SHP77 (cell line): ENCODE measurements around the gene DDX39B.

Experiments
- DNase-seq, 2 experiments: peaks; one replicate each; lab custom pipeline; 2025; lab: John Stamatoyannopoulos, UW

Gene DDX39B

DNA sequence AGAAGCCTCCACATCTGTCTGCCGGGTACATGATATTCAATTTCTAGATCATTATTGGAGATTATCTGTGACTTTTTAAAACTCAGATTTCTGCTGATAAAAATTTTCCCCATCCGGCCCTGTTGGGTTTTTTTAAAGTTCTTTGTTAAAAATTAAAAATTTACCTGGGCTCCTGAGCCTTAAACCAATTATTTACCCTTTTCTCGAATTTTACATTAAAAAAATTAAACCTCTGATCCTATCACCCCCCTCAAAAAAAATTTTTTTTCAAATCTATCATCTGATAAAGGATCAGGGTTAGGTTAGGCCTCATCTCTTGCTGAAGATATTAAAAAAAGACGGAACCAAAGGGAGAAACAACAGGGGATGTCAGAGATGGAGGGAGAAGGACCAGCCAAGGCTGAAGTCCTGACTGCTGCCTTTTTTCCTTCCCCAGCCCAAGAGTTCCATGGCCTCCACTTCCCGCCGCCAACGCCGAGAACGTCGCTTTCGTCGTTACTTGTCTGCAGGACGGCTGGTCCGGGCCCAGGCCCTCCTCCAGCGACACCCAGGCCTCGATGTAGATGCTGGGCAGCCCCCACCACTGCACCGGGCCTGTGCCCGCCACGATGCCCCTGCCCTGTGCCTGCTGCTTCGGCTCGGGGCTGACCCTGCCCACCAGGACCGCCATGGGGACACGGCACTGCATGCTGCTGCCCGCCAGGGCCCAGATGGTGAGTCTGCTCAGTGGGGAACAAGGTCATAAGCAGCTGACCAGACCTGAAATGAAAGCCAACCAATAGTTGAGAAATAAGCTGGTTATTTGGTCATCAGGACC is 6.1 kb upstream of the DDX39B start:
- DNase-seq: peak in 1 of 2 experiments; percentile 57

DNA sequence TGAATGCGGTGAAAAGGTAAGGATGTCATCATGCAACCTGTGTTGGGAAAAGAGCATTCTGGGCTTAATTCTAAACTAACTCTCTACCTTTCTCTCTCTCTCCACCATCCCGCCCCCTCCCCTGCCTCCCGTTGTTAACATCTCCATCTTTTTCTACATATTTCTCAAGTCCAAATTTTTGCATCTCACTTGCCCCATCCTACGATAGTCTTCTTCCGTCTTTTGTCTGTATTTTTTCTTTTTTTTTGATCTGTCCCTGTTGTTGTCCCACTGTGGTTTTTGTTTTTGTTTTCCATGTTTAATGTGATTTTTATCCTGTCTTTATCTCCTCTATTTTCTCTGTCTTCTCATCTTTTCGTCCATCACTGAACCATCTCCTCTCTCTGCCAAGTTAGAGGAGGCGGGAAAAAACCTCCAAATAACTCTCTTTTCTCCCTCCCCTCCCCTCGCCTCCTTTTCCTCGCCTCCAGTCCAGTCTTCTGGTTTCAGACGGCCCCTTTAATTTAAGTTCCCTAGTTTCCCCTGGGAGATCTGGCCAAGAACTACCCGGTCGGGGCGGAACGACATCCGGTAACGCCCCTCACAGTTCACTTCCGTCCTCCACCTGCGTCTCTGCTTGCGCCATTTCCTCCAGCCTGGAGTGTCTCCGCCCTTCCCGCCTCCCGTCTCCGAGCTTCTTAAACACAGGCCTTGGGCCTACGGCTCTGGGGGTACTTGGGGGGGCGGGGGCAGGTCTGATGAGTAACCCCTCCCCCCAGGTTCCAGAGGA is 5.3 kb upstream of the DDX39B start, which contains the start of gene NFKBIL1:
Gene NFKBIL1 (plus strand): TSS at position 651 of the 769 bp plus-strand sequence. CDS start 87 bp downstream, at position 738.
- DNase-seq: peak; percentile 93 to 96

GRCh38 chr6:31546339-31546957 is 4.6 kb upstream of the DDX39B start, which contains the start of gene ATP6V1G2:
Gene ATP6V1G2, minus strand, starts transcription at chr6:31546608. Its CDS starts 49 bp downstream, at chr6:31546559.
- DNase-seq: peak; percentile 94 to 95

GRCh38 chr6:31545291-31545690 is 3.5 kb upstream of the DDX39B start:
- DNase-seq: no peak

GRCh38 chr6:31544676-31545075 is 2.9 kb upstream of the DDX39B start:
- DNase-seq: no peak

DNA sequence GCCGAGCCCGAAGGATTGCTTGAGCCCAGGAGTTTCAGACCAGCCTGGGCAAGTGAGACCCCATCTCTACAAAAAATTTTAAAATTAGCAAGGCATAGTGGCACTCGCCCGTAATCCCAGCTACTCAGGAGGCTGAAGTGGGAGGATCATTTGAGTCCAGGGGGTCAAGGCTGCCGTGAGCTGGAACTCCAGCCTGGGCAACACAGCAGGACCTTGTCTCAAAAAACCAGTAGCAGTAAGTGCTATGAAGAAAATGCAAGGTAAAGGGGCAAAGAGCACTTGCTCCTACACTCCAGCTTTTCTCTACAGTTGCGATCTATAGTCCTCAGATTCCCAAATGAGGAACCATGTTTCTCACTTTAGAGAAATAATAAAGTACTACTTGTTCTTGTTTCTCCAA is 1.8 kb upstream of the DDX39B start:
- DNase-seq: no peak

DNA sequence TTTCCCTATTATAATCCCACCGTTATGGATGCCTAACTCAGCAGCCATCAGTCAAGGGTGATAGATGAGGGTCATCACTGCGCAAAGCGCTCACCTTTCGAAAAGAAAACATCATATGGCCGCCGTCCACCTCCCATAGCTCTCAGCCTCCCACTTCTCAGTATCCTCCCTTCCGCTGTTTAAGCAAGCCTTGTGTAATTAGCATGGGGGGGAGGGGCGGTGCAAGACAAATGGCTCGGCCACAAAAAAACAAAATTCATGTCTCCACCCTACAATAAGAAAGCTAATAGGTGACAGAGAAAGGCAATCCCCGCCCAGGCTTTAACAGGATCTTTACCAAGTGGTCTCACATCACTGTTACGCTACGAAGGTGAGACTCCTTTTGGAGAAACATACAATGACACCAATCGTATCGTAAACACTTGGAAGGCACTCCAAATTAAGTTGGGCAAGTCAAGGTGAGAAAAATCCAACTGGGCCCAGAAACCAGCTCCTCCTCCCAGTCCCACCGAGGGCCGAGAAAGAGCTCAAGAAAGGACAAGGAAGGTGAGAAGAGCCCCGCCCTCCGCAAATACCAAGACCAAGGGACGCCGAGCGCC is 645 bp downstream of the DDX39B start:
- peak in 1 of 2 experiments; percentile 34 for DNase-seq

- no peak for DNase-seq
These were observed 1.2 kb downstream of the DDX39B start for GRCh38 chr6:31540640-31541039.

- no peak for DNase-seq
These were observed 2.9 kb downstream of the DDX39B start for GRCh38 chr6:31538805-31539400.

DNA sequence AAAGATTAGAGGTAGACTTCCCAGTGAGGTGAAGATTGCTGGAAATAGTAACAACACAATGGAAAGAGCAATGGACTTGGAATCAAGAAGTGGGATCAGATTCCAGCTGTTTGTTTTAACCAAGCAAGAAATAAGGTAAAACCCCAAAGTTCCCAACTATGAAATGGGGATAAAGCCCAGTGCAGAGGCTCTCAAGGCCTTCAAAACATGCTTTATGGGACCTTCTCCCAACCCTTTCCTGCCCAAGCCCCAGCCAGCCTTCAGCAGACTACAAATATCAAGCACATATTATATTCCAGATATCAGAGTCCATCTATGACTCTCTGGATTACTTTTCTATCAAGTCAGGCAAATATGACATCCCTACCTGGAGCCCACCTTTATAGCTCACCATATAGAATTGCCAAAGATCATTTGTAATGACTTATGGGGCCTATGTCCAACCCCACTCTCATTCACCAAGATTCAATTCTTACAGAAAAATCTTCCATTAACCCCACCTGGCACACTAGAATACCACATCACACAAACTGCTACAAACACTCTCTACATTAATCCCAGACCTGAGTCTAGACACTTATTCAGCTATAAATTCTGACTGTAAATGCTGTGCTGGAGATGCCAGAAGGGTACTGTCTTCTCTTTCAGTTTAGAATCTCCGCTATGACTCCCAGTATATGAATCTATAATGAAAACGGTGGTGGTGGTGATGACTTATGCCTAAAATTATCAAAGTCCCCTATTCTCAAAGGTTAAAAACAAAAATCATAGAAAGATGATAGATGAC is 6.1 kb downstream of the DDX39B start:
- DNase-seq: no peak

DNA sequence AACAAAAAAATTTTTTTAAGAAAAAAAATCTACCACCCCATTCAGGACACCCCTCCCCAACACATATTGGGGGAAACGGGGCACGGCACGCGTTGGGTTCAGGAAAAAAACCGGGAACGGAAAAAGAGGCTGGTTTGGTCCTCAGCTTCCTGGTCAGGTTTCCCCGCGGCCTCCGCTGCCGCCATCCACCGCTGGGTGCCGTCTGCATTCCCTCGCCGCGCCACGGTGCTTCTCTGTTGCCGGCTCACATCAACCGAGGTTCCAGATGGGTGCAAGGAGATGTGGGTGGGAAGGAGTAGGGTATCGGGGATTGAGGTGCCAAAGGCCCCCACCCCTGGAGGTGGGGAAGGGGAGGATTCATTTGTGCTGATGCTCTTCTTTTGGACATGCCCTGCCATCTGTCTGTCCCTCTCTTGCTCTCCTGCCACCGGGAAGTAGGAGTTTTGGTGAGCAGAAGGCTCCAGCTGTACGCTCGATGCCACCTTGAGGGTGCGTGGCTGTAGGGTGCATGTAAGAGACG is 7.2 kb downstream of the DDX39B start:
- no peak for DNase-seq

DNA sequence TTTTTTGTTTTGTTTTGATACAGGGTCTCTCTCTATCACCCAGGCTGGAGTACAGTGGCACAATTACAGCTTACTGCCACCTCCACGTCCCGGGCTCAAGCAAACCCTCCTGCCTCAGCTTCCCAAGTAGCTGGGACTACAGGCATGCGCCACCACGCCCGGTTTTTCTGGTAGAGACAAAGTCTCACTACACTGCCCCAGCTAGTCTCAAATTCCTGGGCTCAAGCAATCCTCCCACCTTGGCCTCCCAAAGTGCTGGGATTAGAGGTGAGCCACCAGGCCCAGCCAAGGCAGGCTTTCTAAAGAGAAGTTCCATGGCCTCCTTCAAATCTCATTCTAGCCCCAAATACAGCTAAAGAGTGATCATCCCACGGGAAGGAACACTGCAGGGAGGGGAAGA is 7.8 kb downstream of the DDX39B start:
- no peak for DNase-seq

- DNase-seq: no peak
These were observed 8.4 kb downstream of the DDX39B start for GRCh38 chr6:31533455-31533841.

GRCh38 chr6:31532644-31533454 is 9.0 kb downstream of the DDX39B start:
- DNase-seq: no peak

- no peak for DNase-seq
These were observed 9.8 kb downstream of the DDX39B start for GRCh38 chr6:31531771-31532643.

- DNase-seq: no peak
These were observed 10.6 kb downstream of the DDX39B start for GRCh38 chr6:31531162-31531561.

DNA sequence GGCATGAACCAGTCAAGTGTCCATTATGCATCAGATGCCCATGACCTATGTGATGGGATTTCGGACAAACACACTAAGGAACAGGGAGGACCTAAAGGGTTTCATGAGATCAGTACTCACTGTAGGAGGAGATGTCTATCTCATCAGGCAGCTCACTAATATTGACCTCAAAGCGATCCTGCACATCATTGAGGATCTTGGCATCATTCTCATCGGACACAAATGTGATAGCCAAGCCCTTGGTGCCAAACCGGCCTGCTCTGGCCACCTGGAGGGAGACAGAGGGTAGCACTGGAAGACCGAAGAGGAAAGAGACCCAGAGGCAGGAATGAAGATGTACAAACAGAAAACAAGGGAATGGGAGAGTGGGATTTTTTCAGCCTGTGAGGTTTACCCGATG is 11.1 kb downstream of the DDX39B start:
- DNase-seq: no peak

DNA sequence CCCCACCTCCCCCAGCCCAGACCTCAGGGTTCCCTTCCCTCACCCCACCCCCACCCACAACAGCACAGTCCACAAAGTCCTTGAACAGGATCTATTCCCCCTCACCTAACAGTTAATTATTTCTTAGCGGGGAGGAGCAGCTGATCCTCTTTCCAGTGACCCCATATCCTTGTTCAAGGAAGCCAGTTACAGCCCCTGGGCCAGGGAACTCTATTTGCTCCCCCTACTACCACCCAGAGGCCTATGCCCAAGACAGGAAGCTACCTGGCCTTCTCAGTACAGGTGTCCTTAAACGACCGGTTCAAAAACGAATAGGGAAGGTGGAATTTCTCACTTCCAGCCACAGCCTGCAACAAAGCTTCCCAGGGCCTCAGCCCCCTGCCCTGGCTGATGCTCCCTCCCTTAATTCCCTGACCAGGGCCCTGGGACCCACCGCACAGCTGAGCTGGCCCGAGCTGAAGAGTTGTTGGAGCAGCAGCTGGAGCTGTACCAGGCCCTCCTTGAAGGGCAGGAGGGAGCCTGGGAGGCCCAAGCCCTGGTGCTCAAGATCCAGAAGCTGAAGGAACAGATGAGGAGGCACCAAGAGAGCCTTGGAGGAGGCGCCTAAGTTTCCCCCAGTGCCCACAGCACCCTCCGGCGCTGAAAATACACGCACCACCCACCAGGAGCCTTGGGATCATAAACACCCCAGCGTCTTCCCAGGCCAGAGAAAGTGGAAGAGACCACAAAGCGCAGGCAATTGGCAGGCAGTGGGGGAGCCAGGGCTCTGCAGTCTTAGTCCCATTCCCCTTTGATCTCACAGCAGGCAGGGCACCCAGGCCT is 12.3 kb downstream of the DDX39B start:
- no peak for DNase-seq
